Measurements from ENCODE around the gene CORO6.
A peak's percentile ranks its signal among the peaks of the same experiment; 100 is the strongest.

Gene CORO6

DNA sequence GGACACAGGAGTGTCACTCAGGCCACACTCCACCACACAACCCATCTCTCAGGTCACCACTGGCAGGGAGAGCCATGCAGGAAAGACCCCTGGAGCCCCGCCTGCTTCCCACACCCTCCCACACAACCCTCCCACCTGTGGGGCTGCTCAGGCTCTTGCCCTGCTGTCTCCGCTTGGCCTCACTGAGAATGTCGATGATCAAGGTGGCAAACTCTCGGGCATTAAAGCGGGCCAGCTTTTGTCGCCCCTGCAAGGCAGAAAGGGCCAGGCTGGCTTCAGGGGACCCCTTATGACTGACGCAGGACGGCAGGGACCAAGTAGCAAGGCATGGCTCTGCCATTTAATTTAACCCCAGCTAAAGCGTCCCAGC lies 45.7 kb downstream of the CORO6 start:
- no peak for DNase-seq (ENCODE audit: low spot score)
- CTCF ChIA-PET: interaction anchor here (0.9 to 2.0 kb wide), 3 partner anchors 14 to 23 kb away, joined by 3 to 8 read pairs (median 5); no protein-coding TSS in a partner anchor
- POLR2A ChIA-PET (ENCODE audit: low non-redundant PET): no interaction called here
- peak overlapping the region; percentile 99 for H3K27ac ChIP-seq
- TF ChIP-seq, protein P1, sequence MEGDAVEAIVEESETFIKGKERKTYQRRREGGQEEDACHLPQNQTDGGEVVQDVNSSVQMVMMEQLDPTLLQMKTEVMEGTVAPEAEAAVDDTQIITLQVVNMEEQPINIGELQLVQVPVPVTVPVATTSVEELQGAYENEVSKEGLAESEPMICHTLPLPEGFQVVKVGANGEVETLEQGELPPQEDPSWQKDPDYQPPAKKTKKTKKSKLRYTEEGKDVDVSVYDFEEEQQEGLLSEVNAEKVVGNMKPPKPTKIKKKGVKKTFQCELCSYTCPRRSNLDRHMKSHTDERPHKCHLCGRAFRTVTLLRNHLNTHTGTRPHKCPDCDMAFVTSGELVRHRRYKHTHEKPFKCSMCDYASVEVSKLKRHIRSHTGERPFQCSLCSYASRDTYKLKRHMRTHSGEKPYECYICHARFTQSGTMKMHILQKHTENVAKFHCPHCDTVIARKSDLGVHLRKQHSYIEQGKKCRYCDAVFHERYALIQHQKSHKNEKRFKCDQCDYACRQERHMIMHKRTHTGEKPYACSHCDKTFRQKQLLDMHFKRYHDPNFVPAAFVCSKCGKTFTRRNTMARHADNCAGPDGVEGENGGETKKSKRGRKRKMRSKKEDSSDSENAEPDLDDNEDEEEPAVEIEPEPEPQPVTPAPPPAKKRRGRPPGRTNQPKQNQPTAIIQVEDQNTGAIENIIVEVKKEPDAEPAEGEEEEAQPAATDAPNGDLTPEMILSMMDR (conservative IDR thresholded peaks at IDR 0.05; ENCODE audit: low read depth): no peak

DNA sequence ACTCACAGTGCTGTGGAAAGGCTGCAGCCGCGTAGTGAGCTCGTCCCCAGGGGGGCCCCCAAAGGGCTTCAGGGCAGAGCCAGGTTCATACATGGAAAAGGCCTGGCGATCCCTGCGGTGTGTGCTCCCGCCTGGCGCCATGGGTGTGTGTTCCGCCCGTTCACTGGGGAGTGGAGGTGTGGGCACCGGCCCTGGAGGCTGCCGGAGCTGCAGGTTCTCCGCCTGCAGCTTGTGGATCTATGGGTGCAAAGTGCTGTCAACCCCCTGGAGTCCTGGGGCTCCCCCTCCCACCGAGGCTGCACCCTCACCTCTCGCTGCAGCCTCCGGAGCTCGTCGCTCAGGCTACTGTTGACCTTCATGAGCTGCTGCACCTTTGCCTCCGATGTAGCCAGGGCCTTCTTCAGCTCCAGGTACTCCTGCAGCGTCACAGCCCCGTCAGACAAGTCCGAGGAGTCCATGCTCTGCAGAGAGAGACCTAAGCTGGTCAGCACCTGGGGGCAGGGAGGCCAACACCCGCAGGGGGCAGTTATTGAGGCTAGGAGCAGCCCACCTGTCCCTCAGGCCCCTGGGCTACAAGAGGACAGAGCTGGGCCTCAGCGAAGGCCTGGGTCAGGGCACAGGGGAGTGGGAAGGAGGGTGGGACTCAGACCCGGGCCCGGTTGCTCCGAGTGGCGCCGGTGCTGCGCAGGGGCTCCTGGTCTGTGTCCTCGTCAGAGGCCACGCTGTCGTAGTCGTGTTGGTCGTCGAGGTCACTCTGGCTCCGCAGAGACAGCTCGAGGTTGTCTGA lies 46.3 kb downstream of the CORO6 start:
- H3K27ac ChIP-seq: peak overlapping the region; percentile 99
- POLR2A ChIA-PET (ENCODE audit: low non-redundant PET): no interaction called here

DNA sequence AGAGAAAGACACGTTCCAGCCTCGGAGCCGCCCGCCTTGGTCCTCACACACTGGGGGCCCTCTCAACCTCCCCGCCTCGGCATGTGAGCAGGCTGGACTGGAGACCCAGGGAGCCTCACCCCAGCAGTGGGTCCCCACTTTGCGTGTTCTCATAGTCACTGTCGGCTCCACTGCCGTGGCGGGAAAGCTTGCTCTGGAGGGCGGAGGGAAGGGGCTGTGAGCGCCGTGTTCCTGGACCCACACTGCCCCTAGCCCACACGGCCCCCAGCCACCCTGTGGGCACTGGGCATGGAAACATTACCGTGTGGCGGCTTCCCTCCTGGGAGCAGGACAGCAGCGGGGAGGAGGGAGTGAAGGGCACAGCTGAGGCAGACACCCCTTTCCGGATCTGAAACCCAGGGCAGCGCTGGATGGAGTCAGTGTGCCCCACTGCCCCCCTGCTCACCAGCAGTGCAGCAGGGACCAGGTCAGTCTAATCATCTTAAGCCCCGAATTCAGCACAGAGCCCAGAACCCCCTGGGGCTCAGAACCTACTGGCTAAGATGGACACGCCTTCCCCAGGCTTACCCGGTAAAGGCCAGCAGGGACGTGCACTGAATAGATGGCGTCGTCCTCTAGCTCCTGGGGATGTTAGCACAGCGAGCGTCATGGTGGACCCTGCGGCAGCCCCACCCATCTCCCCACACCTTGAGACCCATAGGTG lies 47.0 kb downstream of the CORO6 start:
- ChIA-PET POLR2A (ENCODE audit: low non-redundant PET) (no interaction called here), CTCF (interaction anchor here (0.6 to 2.0 kb wide), 3 partner anchors 16 to 19 kb away, joined by 5 to 8 read pairs (median 6); no protein-coding TSS in a partner anchor)
- H3K27ac ChIP-seq: peak overlapping the region; percentile 99
- TF ChIP-seq, protein P1 (conservative IDR thresholded peaks at IDR 0.05; ENCODE audit: low read depth): no peak
- no peak for DNase-seq (ENCODE audit: low spot score)

More for the DNA sequence above, 46.3 kb downstream of the CORO6 start:
- DNase-seq (ENCODE audit: low spot score): no peak
- CTCF ChIA-PET: interaction anchor here (0.6 to 2.0 kb wide), 4 partner anchors 15 to 510 kb away, joined by 3 to 8 read pairs (median 6); no protein-coding TSS in a partner anchor
- TF ChIP-seq, protein P1 (conservative IDR thresholded peaks at IDR 0.05; ENCODE audit: low read depth): no peak

DNA sequence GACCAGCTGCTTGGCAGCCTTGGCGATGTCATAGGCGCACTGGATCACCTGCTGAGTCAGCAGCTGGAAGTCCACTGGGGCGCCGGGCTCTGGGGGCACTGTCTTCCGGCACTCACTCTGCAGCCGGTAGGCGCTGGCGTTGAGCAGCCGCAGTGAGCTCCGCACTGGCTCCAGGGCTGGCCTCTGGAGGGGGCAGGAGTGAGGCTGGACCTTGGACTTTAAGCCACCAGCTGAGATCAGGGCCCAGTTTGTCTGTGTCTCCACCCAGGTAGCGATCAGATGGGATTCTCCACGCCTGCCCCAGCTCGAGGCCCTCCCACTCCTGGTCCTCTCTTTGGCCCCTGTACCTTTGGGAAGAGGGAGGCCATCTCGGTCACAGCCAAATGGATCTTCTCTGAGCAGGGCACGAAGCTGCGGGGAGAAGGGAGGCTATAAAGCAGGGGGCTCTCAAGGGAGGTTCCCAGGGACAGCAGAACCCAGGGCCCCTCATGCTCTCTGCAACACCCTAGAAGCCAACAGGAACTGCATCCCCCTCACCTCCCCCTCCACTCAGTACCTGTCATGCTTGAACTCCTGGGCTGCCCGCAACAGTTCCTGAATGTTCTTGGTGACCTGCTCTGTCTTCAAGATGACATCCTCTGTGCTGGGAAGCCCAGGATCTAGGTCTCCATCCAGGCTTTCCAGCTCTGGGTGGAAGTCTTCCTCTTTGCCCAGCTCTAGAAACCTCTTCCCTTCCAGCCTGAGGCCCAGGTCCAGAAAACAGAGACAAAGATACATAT lies 47.8 kb downstream of the CORO6 start:
- ChIA-PET POLR2A (ENCODE audit: low non-redundant PET) (no interaction called here), CTCF (interaction anchor here (0.6 to 1.3 kb wide), 2 partner anchors 17 kb away, joined by 6 to 8 read pairs; no protein-coding TSS in a partner anchor)
- H3K27ac ChIP-seq: peak overlapping the region; percentile 99
- no peak for DNase-seq (ENCODE audit: low spot score)
- TF ChIP-seq, protein P1 (conservative IDR thresholded peaks at IDR 0.05; ENCODE audit: low read depth): no peak

DNA sequence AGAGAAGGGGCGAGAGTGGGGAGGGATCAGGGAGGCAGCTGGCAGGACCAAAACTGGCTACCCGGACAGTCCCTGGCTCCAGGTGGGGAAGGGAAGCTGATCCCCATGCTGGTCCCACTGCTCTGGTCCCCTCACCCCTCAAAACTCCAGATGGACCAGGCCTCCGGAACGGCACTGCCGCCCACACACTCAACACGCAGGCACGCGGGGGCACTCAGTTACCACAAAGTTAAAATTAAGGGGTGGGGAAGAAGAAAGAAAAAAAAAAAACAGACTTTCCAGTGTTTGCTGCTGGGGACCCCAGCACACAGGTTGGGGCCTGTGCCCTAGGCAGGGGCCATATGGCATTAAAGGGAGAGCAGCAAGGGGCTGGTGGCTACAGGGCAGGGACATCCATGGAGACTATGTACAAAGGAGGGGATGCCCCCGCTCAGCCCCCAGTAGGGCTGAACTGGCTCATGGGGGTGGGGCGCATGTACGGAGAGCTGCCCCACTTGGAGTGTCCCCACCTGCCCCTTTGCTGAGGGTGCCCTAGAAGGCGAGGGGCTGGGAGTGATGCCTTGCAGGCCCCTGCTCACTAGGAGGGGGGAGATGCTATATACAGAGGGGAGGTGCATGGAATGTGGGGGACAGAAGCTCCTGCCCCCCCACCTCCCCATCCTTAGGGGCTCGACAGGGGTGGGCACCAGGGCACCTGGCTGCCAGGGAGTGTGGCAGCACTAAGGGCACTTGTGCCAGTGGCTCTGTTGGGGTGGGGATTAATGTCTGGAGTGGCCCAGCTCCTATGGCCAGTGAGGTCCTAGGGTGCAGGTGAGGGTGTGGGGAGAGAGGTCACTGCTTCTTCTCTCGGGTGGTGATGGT lies 48.6 kb downstream of the CORO6 start:
- TF ChIP-seq, protein P1 (conservative IDR thresholded peaks at IDR 0.05; ENCODE audit: low read depth): no peak
- no peak for DNase-seq (ENCODE audit: low spot score)
- CTCF ChIA-PET: interaction anchor here (0.7 to 1.3 kb wide), 2 partner anchors 9 to 17 kb away, joined by 3 to 8 read pairs; no protein-coding TSS in a partner anchor
- POLR2A ChIA-PET (ENCODE audit: low non-redundant PET): no interaction called here
- peak overlapping the region; percentile 99 for H3K27ac ChIP-seq
